Neural progenitor cell (in vitro differentiated cells): ENCODE measurements around the gene COPS7B.

Experiments
- EZH2phosphoT487 ChIP-seq: fragments of 200-600 bp; sonication (generic); IDR thresholded peaks from 2 replicates; pipeline ENCODE4 v1.6.1; 2017; ENCODE audit warnings: antibody characterized with exemption
- TF ChIP-seq, protein P1 (sequence below): fragments of 200-600 bp; sonication (generic); IDR thresholded peaks from 2 replicates; pipeline ENCODE4 v1.5.1; 2017; ENCODE audit warnings: antibody characterized with exemption, mild to moderate bottlenecking

DNA sequence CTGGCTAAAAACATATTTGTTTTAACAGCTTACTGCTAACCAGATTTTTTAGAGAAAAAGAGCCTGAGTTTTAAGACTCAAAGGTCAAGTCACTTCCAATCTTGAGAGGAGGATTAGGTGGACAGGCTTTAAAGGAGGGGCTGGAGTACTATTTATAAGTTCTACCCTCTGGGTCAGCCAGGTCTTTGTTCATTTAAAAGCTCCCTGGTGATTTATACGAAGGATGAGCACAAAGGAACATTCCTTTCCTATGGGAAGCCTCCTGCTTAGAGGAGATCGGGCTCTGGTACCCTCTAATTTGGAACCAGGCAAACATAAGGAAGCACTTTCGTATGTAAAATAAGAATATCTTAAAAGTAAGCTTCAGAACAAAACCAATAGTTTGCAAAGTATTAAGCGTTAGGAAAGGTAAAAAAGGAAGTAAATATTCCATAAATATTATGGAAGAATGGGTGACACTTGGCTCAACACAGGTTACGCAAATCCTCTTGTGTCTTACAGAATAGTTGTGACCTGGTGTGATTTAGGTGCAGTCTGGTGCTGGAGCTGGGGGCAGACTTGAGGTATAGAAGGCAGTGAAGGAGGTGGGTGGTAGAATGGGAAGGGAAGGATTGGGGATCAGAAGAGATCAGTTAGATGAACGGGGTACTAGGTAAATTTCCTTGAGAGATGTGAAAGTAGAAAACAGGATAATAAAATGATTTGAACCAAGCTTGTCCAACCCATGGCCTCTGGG is 40.8 kb upstream of the COPS7B start:
- TF ChIP-seq, protein P1, sequence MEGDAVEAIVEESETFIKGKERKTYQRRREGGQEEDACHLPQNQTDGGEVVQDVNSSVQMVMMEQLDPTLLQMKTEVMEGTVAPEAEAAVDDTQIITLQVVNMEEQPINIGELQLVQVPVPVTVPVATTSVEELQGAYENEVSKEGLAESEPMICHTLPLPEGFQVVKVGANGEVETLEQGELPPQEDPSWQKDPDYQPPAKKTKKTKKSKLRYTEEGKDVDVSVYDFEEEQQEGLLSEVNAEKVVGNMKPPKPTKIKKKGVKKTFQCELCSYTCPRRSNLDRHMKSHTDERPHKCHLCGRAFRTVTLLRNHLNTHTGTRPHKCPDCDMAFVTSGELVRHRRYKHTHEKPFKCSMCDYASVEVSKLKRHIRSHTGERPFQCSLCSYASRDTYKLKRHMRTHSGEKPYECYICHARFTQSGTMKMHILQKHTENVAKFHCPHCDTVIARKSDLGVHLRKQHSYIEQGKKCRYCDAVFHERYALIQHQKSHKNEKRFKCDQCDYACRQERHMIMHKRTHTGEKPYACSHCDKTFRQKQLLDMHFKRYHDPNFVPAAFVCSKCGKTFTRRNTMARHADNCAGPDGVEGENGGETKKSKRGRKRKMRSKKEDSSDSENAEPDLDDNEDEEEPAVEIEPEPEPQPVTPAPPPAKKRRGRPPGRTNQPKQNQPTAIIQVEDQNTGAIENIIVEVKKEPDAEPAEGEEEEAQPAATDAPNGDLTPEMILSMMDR = no peak
- no peak for TF ChIP-seq EZH2phosphoT487
